ENCODE measurements around the gene SNAPIN. TPM values are rescaled to one million over a fixed set of nuclear protein-coding genes. Genes with fewer than 3 reads are reported as not detected.
"Not testable (repeated sequence)": the region's sequence is repeated elsewhere in the genome, so short reads cannot be mapped to it uniquely, and the experiment has no call there.

The SNAPIN gene
- total RNA-seq, 1 donor from 2014 or later = 40.3 TPM

- Mint-ChIP-seq H3K4me1 (ENCODE audit: unreplicated experiment) (peaks cover 24% of the 10 kb centered on the region), H3K27me3 (no peaks in the 10 kb centered on the region), H3K9me3 (no peaks in the 10 kb centered on the region), H3K36me3 (peaks cover 25% of the 10 kb centered on the region), H3K27ac (no peak overlapping the region), H3K4me3 (no peak overlapping the region)
- DNase-seq (ENCODE audit: extremely low spot score, unreplicated experiment) = no peak
- TF ChIP-seq CTCF (conservative IDR thresholded peaks at IDR 0.05) = no peak
Observed at GRCh38 chr1:153669606-153670005, 11.1 kb downstream of the SNAPIN start.

- Mint-ChIP-seq H3K4me1 (ENCODE audit: unreplicated experiment) (peaks cover 24% of the 10 kb centered on the region), H3K9me3 (no peaks in the 10 kb centered on the region), H3K27ac (no peak overlapping the region), H3K27me3 (no peaks in the 10 kb centered on the region), H3K4me3 (no peak overlapping the region), H3K36me3 (peaks cover 18% of the 10 kb centered on the region)
- DNase-seq (ENCODE audit: extremely low spot score, unreplicated experiment) = no peak
- TF ChIP-seq CTCF (conservative IDR thresholded peaks at IDR 0.05) = no peak
Observed at GRCh38 chr1:153670257-153670858, 11.9 kb downstream of the SNAPIN start.

GRCh38 chr1:153670859-153671627 lies 12.5 kb downstream of the SNAPIN start, which contains the start of gene ILF2:
Gene ILF2, minus strand, starts transcription at chr1:153670993. Its CDS starts 71 bp downstream, at chr1:153670922.
- H3K27ac Mint-ChIP-seq = no peak within 1 kb of the TSS
- H3K9me3 Mint-ChIP-seq = no peaks in the 10 kb centered on the region
- TF ChIP-seq CTCF (conservative IDR thresholded peaks at IDR 0.05) = no peak
- H3K36me3 Mint-ChIP-seq = peaks cover 14% of the 10 kb centered on the region
- no peak within 1 kb of the TSS for H3K4me3 Mint-ChIP-seq
- peaks cover 24% of the 10 kb centered on the region for H3K4me1 Mint-ChIP-seq (ENCODE audit: unreplicated experiment)
- peak; percentile 96 for DNase-seq (ENCODE audit: extremely low spot score, unreplicated experiment)
- no peaks in the 10 kb centered on the region for H3K27me3 Mint-ChIP-seq

- H3K9me3 Mint-ChIP-seq; DNase-seq (ENCODE audit: extremely low spot score, unreplicated experiment); H3K27me3 Mint-ChIP-seq; H3K27ac Mint-ChIP-seq; H3K4me3 Mint-ChIP-seq: not testable (repeated sequence)
- peaks cover 24% of the 10 kb centered on the region for H3K4me1 Mint-ChIP-seq (ENCODE audit: unreplicated experiment)
- H3K36me3 Mint-ChIP-seq = peaks cover 14% of the 10 kb centered on the region
- peak; percentile 42 for TF ChIP-seq CTCF (conservative IDR thresholded peaks at IDR 0.05)
Observed at GRCh38 chr1:153671628-153672353, 13.3 kb downstream of the SNAPIN start.

- H3K27me3 Mint-ChIP-seq = peaks cover 15% of the 10 kb centered on the region
Observed at GRCh38 chr1:153673511-153673910, 15.0 kb downstream of the SNAPIN start.

More at GRCh38 chr1:153673511-153673910, 15.0 kb downstream of the SNAPIN start:
- Mint-ChIP-seq H3K4me1 (ENCODE audit: unreplicated experiment) (peaks cover 23% of the 10 kb centered on the region), H3K36me3 (peaks cover under 1% of the 10 kb centered on the region), H3K9me3 (no peaks in the 10 kb centered on the region), H3K27ac (peak overlapping the region; percentile 24), H3K4me3 (peak overlapping the region; percentile 61)
- DNase-seq (ENCODE audit: extremely low spot score, unreplicated experiment) = no peak
- TF ChIP-seq CTCF (conservative IDR thresholded peaks at IDR 0.05) = no peak

Data from type B pancreatic cell (in vitro differentiated cells).